NCI-H2227 (cell line): ENCODE results near the gene RGS9.
"Not testable (repeated sequence)": the region's sequence is repeated elsewhere in the genome, so short reads cannot be mapped to it uniquely, and the experiment has no call there.

Source experiments
- DNase-seq: peaks from one replicate; lab custom pipeline; 2025; ENCODE audit not compliant: unreplicated experiment; lab: John Stamatoyannopoulos, UW

The RGS9 gene

GRCh38 chr17:65155622-65156021, 18.5 kb downstream of the RGS9 start:
- DNase-seq: no peak

GRCh38 chr17:65156185-65156834, 19.1 kb downstream of the RGS9 start:
- no peak for DNase-seq

- no peak for DNase-seq
Observed at GRCh38 chr17:65156835-65157565, 19.8 kb downstream of the RGS9 start.

GRCh38 chr17:65158041-65158440, 20.9 kb downstream of the RGS9 start:
- DNase-seq: no peak

- no peak for DNase-seq
Observed at GRCh38 chr17:65158622-65159021, 21.5 kb downstream of the RGS9 start.

GRCh38 chr17:65160516-65160915, 23.3 kb downstream of the RGS9 start:
- DNase-seq: no peak

- no peak for DNase-seq
Observed at GRCh38 chr17:65163990-65164495, 26.9 kb downstream of the RGS9 start.

- DNase-seq: no peak
Observed at GRCh38 chr17:65166787-65167186, 29.6 kb downstream of the RGS9 start.

GRCh38 chr17:65167566-65167965, 30.4 kb downstream of the RGS9 start:
- no peak for DNase-seq

GRCh38 chr17:65169691-65170090, 32.5 kb downstream of the RGS9 start:
- DNase-seq: no peak

GRCh38 chr17:65170839-65171238, 33.7 kb downstream of the RGS9 start:
- no peak for DNase-seq

GRCh38 chr17:65171752-65172151, 34.6 kb downstream of the RGS9 start:
- DNase-seq: no peak

GRCh38 chr17:65172496-65173136, 35.4 kb downstream of the RGS9 start:
- DNase-seq: no peak

GRCh38 chr17:65173284-65173793, 36.2 kb downstream of the RGS9 start:
- DNase-seq: peak; percentile 31

GRCh38 chr17:65173976-65174683, 37.0 kb downstream of the RGS9 start:
- no peak for DNase-seq

- no peak for DNase-seq
Observed at GRCh38 chr17:65174974-65175373, 37.8 kb downstream of the RGS9 start.

- DNase-seq: no peak
Observed at GRCh38 chr17:65175952-65176351, 38.8 kb downstream of the RGS9 start.

GRCh38 chr17:65176646-65177409, 39.7 kb downstream of the RGS9 start:
- DNase-seq: no peak

GRCh38 chr17:65177901-65178300, 40.7 kb downstream of the RGS9 start:
- no peak for DNase-seq

GRCh38 chr17:65180276-65180675, 43.1 kb downstream of the RGS9 start:
- DNase-seq: not testable (repeated sequence)
